HG03064 (cell line): ENCODE results near the gene TNPO1.
"Not testable (repeated sequence)": the region's sequence is repeated elsewhere in the genome, so short reads cannot be mapped to it uniquely, and the experiment has no call there.

Experiments used
- ATAC-seq: cut with Tn5 transposase; IDR thresholded peaks from one replicate; pipeline ENCODE4 v1.9.1; 2021; ENCODE audit warnings: low read depth; ENCODE audit not compliant: unreplicated experiment

TNPO1 gene

GRCh38 chr5:72921886-72922285 lies 105.4 kb downstream of the TNPO1 start:
- no peak for ATAC-seq

- no peak for ATAC-seq
These were observed 106.0 kb downstream of the TNPO1 start for GRCh38 chr5:72922422-72922821.

- no peak for ATAC-seq
These were observed 109.0 kb downstream of the TNPO1 start for GRCh38 chr5:72925336-72926010.

GRCh38 chr5:72932686-72933085 lies 116.2 kb downstream of the TNPO1 start:
- ATAC-seq = not testable (repeated sequence)

- ATAC-seq = not testable (repeated sequence)
These were observed 118.7 kb downstream of the TNPO1 start for GRCh38 chr5:72934953-72935725.

- no peak for ATAC-seq
These were observed 120.4 kb downstream of the TNPO1 start for GRCh38 chr5:72936893-72937292.

- ATAC-seq = no peak
These were observed 121.1 kb downstream of the TNPO1 start for GRCh38 chr5:72937517-72938061.

GRCh38 chr5:72938206-72938605 lies 121.7 kb downstream of the TNPO1 start:
- ATAC-seq = no peak

- ATAC-seq = no peak
These were observed 123.6 kb downstream of the TNPO1 start for GRCh38 chr5:72940082-72940481.

GRCh38 chr5:72943307-72943706 lies 126.8 kb downstream of the TNPO1 start:
- no peak for ATAC-seq

- ATAC-seq = no peak
These were observed 131.0 kb downstream of the TNPO1 start for GRCh38 chr5:72947498-72947897.

GRCh38 chr5:72949481-72949880 lies 133.0 kb downstream of the TNPO1 start:
- ATAC-seq = no peak

- ATAC-seq = no peak
These were observed 135.4 kb downstream of the TNPO1 start for GRCh38 chr5:72951671-72952468.

GRCh38 chr5:72954389-72954788 lies 137.9 kb downstream of the TNPO1 start:
- ATAC-seq = no peak

- peak; percentile 30 for ATAC-seq
These were observed 138.8 kb downstream of the TNPO1 start for GRCh38 chr5:72955143-72955767.

GRCh38 chr5:72955768-72956323 lies 139.4 kb downstream of the TNPO1 start, which contains the start of gene FCHO2:
Gene FCHO2, plus strand, starts transcription at chr5:72956041. Its CDS starts 56 bp downstream, at chr5:72956097.
- peak; percentile 91 for ATAC-seq

- peak; percentile 46 for ATAC-seq
These were observed 140.1 kb downstream of the TNPO1 start for GRCh38 chr5:72956324-72957140.

- ATAC-seq = no peak
These were observed 140.9 kb downstream of the TNPO1 start for GRCh38 chr5:72957337-72957736.

GRCh38 chr5:72959257-72959656 lies 142.8 kb downstream of the TNPO1 start:
- no peak for ATAC-seq
